ENCODE measurements around the gene CTBP1.

Gene CTBP1

DNA sequence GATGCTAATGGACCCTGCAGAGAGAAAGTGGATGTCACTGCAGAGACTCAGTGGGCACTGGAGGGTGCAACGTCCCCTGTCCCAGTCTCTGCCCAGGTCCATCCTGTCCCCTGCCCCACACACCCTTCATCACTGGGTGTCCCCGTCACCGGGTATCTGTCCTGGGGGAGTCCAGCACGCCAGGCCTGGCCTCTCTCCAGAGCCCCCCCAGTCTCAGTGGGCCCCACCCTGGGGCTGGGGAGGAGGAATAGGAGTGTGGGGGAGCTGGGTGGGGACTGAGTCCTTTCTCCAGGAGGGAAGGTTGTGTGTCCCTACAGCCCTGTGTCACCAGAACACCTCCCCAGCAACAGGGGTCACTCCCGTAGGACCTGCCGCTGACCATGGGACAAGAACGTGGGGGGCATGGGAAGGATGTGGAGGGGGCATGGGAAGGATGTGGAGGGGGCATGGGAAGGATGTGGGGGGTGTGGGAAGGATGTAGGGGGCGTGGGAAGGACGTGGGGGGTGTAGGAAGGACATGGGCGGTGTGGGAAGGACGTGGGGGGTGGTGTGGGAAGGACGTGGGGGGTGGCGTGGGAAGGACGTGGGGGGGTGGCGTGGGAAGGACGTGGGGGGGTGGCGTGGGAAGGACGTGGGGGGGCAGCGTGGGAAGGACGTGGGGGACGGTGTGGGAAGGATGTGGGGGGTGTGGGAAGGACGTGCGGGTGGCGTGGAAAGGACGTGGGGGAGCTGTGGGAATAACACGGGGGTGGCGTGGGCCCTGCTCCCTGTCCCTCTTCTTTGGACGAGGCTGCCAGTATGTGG is 55.5 kb downstream of the CTBP1 start:
- FAIRE-seq, result no peak

DNA sequence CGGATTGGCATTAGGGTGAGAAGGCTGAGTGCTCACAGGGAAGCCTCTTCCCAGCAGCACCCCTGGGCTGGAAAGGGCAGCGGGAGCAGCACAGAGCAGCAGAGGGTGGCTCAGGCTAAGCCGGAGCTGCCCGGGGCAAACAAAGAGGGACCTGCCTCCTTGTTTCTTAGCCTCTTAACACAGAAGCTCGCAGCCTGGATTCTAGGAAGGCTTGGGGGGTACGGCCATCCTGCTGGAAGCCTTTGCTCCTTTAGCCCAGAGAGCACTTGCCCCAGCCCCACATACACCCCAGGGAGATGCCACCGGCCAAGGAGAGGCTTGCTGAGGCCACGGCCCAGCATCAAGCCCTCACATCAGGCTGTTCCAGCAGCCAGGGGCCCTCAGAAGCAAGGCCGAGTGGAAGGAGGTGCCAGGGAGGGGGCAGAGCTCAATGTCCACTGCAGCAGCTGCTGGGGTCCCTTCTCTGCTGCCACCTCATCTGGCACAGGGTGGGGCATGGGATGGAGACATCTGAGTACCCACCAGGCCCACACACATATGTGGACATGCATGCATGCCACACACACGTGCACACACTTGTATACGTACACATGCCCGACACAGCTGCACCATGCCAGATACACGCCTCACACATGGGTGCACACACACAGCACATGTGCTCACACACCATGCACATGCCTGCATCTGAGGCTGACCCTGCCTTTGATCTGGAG is 56.3 kb downstream of the CTBP1 start:
- FAIRE-seq, result no peak

DNA sequence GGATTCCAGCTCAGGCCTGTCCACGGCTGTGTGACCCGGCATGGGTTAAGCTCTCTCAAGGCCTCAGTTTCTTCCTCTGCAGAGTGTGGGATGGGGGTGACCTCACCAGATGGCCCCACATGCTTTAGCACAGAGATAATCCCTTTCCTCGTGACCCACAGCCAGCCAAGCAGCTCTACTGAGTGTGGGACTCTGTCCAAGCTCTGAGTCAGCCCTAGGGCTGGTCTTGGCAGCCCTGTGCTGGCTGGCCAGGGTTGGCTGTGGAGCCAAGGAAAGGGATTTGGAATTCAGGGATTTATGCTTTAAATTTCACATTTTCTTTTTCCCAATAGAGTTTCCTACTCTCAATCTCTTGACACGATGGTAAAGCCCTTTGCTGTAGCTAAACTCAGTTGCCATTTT is 56.8 kb downstream of the CTBP1 start:
- FAIRE-seq, result peak; percentile 82

DNA sequence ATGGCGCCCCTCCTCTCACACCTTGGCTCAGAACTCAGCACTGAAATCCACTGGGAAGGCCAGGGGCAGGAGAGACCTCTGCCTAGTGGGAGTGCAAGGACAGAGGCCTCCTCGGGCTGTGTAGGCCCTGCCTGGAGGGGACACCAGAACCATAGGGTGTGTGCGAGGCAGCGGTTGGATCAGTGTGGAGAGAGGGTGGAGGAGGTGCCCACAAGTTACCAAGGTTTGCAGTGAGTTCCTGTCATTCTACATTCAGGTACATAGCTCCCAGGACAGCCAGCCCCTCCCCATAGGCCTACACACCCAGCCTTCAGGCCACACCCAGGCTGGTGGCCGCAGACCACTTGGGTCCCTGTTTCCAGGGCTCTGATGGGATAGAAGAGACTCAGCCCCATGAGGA is 57.3 kb downstream of the CTBP1 start:
- no peak for FAIRE-seq

DNA sequence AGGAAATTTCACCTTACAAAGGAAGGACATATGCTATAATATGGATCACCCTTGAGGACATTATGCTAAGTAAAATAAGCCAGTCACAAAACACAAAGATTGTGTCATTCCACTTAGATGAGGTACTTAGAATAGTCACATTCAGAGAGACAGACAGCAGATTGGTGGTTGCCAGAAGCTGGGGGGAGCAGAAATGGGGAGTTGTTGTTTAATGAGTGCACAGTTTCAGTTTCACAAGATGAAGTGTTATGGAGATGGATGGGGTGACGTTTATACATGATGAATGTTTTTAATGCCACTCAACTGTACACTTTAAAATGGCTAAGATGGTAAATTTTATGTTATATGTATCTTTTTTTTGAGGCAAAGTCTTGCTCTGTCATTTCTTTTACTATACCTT is 61.7 kb downstream of the CTBP1 start:
- FAIRE-seq, result no peak

DNA sequence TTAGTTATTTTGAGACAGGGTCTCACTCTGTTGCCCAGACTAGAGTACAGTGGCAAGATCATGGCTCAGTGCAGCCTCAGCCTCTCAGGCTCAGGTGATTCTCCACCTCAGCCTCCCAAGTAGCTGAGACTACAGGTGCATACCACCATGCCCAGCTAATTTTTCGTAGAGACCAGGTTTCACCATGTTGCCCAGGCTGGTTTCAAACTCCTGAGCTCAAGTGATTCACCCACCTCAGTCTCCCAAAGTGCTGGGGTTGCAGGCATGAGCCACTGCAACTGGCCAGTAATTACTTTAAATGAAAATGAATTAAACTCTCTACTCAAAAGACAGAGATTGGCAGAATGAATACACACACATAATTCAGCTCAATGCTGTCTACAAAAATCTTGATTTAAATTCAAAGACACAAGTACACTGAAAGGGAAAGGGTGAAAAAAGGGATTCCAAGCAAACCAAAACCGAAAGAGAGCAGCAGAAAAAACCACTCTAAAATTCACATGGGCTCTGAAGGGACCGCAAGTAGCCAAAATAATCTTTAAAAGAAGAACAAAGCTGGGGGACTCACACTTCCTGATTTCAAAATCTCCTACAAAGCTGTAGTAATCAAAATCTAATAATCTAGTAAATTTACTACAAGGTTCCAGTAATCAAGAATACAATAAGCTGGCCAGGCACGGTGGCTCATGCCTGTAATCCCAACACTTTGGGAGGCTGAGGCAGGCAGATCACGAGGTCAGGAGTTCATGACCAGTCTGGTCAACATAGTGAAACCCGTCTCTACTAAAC is 64.8 kb downstream of the CTBP1 start:
- peak; percentile 62 for FAIRE-seq

DNA sequence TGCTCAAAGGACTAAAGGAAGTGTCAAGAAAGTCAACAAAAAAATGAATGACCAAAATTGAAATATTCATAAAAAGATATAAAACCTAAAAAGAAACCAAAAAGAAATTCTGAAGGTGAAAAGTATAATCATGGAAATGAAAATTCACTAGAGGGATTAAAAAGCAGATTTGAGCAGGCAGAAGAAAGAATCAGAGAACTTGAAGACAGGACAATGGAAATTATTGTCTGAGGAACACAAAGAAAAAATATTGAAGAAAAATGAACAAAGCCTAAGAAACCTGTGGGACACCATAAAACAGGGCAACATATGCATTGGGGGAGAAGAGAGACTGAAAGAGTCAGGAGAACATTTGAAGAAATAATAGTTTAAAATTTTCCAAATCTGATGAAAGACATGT is 66.6 kb downstream of the CTBP1 start:
- no peak for FAIRE-seq

DNA sequence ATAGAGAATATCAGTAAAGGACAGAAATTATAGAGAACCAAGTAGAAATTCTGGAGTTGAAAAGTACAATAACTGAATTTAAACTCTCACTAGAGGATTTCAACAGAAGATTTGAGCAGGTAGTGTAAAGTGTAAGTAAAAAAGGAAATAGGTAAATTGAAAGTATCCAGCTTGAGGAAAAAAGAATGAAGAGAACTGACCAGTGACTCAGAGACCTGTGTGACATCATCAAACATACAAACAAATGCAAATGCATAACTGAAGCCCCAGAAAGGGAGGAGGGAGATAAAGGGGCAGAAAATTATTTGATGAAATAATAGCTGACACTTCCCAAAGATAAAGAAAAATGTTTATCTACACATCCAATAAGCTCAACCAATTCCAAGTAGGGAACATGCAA is 68.3 kb downstream of the CTBP1 start:
- FAIRE-seq, result no peak

DNA sequence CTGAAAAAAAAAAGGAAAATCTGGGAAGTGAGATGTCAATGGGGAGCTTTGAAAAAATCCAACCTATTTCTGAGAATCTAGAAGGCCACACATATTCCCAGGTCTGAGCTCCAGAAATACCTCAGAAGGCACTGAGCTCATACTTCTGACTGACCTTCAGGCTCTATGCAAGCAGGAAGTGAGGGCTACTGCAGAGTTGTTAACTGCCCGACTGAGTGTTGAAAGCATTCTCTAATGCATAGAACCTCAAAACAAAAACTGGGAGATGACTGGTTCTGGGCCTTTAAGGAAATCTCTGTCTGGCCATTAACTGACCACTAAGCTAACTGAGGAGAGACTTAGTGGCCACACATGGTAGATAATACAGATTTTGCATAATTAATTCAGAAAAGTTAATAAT is 69.0 kb downstream of the CTBP1 start:
- no peak for FAIRE-seq

DNA sequence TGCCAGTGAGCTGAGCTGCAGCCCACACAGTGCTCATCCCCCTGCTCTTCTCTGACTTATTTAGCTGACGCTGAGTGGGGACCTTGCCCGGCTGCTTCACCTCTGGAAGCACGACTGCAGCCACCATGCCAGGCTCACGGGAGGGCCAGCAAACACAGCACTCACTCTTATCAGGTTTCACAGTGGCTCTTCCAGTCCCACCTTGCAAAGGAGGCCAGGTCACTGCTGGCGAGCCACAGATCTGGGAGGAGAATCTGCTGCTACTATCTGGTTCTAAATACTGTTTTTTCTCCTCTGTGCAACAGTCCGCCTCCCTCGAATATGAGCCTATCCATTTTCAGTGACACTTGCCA is 69.9 kb downstream of the CTBP1 start:
- FAIRE-seq, result no peak

DNA sequence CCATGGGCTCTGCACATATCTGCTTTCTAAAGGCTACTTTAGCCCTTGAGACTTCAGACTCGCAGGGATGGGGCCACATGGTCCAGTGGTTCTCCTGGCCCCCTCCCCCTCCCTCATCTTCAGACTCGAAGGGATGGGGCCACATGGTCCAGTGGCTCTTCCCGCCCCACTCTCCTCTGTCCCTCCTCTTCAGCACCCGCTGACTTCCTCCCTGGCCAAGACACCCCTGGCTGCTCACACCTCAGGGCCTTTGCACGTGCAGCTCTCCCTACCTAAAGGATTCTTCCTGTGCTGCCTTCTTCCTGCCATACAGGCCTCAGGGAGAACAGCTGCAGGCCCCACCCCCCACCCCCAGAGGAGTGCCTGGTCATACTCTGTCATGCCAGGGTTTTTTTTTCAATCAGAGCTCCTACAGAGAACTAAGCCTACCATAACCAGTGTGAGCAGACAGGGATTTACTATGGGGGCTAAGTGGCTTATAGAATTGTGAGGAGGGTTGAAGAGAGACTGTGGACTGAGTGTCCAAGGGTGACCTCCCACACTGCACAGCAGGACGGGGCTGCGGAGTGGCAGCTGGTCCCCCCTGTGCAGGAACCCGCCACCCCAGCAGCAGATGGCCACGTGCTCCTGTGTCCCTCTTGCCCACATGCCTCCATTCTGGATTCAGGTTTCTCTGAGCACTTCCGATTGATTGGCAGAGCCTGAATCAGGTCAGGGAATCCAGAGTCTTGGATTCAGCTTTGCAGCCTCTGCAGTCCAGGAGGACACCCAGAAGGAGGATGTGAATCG is 70.4 kb downstream of the CTBP1 start:
- FAIRE-seq, result no peak

DNA sequence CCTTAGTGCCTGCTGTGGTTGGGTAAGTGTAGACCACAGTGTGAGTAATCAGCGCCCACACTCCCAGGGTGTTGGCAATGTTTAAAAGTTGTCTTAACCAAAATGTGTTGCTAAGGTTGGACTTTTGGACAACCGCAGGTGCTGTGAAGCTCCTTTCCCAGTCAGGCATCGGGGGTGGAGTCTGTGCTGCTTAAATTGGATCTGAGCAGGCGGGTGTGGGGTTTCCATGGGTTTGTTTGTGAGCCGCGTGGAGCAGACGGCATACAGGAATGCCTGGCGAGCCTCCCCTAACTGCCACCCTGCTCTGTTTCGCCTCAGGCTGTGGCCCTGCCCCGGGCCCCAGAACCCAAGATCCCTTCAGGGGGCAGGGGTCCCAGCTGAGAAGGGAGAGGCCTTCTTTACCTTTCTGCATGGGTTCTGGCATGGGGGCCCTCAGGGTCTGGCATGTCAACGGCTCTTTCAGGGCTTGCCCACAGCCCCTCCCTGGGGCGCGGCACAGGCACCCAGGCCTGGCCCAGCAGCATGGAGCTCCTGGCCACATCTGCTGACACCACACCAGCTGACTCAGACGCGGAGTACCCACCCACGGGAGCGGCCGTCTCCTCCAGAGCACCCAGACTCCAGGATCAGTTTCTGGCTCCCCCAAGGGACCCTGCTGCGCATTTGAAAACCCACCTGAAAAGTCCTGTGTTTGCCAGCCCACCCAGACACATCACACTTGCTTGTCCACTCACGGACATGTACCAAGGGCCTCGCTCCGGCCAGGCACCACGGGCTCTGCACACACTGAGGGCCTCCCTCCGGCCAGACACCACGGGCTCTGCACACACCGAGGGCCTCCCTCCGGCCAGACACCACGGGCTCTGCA is 71.4 kb downstream of the CTBP1 start:
- FAIRE-seq, result no peak

DNA sequence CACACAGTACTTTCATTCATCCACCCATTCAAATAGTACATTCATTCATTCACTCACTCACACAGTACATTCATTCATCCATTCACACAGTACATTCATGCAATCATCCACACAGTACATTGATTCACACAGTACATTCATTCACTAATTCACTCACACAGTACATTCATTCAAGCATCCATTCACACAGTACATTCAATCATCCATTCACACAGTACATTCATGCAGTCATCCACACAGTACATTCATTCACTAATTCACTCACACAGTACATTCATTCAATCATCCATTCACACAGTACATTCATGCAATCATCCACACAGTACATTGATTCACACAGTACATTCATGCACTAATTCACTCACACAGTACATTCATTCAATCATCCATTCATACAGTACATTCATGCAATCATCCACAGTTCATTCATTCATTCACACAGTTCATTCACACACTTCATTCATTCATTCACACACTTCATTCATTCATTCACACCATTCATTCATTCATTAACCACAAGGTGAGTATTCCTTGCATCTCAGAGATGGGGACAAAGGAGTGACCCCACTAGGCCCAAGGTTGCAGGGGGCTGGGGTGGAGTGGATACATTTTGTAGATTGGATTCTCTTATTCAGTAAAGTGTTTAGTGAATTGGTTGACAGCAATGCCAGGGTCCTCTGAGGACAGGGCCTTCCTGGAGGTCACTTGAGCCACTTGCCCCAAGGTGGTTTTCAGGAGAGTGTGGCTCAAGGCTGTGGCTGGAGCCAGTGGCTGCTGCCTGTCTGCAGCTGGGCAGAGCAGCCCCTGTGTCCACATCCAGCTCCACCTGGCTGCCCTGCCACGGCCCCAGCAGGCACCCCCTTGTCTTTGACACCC is 72.3 kb downstream of the CTBP1 start:
- FAIRE-seq, result no peak

DNA sequence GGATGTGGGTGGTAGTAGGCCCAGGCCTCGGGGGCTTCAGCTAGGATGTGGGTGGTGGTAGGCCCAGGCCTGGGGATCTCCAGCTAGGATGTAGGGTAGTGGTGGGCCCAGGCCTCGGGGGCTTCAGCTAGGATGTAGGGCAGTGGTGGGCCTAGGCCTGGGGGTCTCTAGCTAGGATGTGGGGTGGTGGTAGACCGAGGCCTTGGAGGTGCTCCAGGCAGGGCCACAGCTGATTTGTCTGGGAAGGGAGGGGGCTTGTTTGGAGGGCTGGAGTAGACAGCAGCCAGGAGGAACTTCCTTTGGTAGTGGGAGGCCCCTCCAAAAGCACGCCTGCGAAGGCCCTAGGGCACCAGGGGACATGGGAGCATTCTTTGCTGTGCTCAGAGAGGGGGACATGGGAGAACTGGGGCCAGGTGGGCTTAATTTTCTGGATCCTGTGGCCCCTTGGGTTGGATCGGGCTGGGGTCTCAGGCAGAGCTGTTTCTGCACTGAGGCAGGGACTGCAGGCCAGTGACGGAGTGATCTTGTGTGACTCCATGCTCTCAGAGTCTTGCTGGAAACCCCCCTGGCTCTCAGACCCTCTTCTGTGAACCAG is 73.2 kb downstream of the CTBP1 start:
- no peak for FAIRE-seq

DNA sequence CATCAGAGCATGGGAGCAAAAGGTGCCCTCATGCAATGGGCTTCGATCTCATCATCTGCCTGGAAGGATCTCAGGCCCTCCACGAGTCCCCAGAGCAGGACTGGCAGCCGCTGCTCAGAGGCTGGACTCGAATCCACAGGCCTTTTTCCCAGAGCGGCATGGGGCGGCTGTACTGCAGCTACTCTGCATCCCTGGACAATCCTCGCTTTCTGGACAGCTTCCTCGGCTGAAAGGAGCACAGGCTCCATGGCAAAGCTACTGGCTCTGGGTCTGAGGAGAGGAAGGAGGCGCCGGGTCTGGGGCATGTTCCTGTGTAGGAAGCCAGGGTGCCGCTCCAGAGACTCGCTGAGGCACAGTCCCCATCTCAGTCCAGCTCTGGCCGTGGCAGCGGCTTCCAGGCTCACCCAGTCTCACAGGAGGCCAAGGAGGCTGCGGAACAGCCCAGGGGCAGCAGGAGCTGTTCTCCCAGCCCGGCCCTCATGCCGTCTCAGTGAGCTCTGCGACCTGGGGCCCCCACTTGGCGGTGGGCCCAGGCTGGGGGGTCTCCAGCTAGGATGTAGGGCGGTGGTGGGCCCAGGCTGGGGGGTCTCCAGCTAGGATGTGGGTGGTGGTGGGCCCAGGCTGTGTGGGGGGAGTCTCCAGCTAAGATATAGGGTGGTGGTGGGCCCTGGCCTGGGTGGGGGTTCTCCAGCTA is 73.8 kb downstream of the CTBP1 start:
- FAIRE-seq, result no peak

DNA sequence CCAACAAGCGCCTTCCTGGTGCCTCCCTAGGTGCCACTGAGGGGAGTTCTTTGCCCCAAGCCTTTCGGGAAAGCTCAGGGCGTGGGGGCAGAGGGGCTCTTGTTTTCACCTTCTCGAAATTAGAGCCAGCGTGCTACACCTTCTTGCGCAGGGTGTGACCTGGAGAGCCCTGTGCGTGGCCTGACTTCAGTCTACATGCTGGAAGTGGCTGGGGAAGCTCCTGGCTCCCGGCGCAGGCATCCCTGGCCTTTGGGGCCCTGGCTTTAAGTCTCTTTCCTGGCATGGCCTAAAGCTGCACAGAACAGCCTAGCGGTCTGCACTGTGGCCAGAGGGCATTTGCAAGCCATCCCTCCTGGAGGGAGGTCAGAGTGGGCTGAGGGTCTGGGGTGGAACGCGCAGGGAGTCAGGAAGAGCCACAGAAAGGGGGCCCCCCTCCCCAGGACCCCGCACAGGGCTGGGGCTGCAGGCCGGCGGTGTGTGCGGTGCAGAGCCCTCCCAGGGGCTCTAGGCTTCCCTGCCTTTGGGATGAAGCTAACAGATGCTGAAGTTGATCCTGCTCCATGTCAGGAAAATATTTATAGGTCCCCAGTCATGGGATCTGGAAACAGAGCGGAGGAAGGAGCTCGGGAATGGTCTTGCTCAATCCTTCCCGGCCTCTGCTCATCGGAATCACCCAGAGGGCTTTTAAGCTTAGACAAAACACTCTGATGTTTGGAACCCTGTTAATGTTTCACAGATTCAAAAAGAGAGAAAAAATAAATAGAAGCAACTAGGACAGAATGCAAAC is 75.8 kb downstream of the CTBP1 start:
- peak; percentile 97 for FAIRE-seq

DNA sequence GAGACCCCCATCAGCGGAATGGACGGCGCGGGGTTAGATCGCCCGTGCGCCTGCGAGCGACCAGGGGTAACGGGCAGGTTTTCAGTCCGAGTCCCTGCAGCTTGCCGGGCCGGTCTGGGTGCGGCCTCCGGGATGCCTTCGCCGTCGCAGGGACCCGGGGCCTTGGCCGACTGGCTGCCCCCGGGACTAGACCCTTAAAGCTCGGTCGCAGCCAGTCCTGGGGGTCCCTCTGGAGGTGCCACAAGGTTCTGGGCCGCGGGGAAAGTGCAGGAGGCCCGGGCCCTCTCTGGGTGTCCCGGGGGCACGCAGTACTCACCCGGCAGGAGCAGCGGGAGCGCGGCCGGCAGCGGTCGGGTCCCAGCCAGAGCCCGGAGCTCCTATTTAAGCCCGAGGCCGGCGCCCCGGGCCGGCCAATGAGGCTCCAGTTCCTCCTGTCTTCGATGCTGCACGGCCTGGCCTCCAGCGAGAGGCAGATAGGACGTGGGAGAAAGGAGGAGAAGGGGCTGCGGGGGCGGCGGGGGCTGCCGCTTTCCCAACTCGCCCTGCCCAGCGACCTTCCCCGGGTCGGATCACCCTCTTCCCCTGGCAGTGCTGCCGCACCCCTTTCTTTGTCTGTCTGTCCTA is 76.6 kb downstream of the CTBP1 start, which contains the start of gene SPON2:
Gene SPON2, minus strand, starts transcription at position 356 of the 624 bp plus-strand sequence.
- FAIRE-seq, result no peak

All from endometrium (tissue), 2 donors.